AG09309 (cell line): ENCODE measurements around the gene CAPN7.

Experiments used
- DNase-seq: peaks from one replicate; pipeline ENCODE4 v3.0.0-alpha.2; 2010; ENCODE audit warnings: low read depth
- H3K4me3 ChIP-seq: 2 replicates; pipeline ENCODE4 v1.5.1; 2011; ENCODE audit warnings: mild to moderate bottlenecking, low read depth, low read length, moderate library complexity; ENCODE audit not compliant: control insufficient read depth
- CTCF ChIP-seq: IDR thresholded peaks from 2 replicates; pipeline ENCODE4 v1.5.1; 2011; ENCODE audit warnings: mild to moderate bottlenecking, low read depth, low read length, inconsistent platforms; ENCODE audit not compliant: insufficient read depth, control insufficient read depth; ENCODE audit errors: missing control alignments

The CAPN7 gene

GRCh38 chr3:15211937-15212336 is 5.9 kb downstream of the CAPN7 start:
- TF ChIP-seq CTCF = no peak
- no peak for DNase-seq

GRCh38 chr3:15214758-15215157 is 8.7 kb downstream of the CAPN7 start:
- H3K4me3 ChIP-seq = no peak overlapping the region
- DNase-seq = no peak
- TF ChIP-seq CTCF = no peak

More at GRCh38 chr3:15211937-15212336, 5.9 kb downstream of the CAPN7 start:
- H3K4me3 ChIP-seq = no peak overlapping the region

GRCh38 chr3:15215996-15216395 is 9.9 kb downstream of the CAPN7 start:
- no peak for TF ChIP-seq CTCF
- DNase-seq = no peak
- no peak overlapping the region for H3K4me3 ChIP-seq

GRCh38 chr3:15216501-15216900 is 10.5 kb downstream of the CAPN7 start:
- no peak overlapping the region for H3K4me3 ChIP-seq
- DNase-seq = no peak
- no peak for TF ChIP-seq CTCF

- TF ChIP-seq CTCF = no peak
- no peak for DNase-seq
- no peak overlapping the region for H3K4me3 ChIP-seq
These were observed 11.1 kb downstream of the CAPN7 start for GRCh38 chr3:15217011-15217671.

GRCh38 chr3:15217841-15218267 is 11.8 kb downstream of the CAPN7 start:
- no peak for TF ChIP-seq CTCF
- no peak overlapping the region for H3K4me3 ChIP-seq
- DNase-seq = no peak
